CD14-positive monocyte (primary cell): ENCODE measurements around the gene TMEM119. TPM values are rescaled to one million over a fixed set of nuclear protein-coding genes. Genes with fewer than 3 reads are reported as not detected.

Source experiments
- DNase-seq, 3 donors: peaks; one replicate each; pipeline ENCODE4 v3.0.0-alpha.2; 2011 to 2022
- H2AFZ ChIP-seq: 2 replicates; pipeline ENCODE4 v1.6.0; 2012; ENCODE audit warnings: mild to moderate bottlenecking, low read depth, low read length, inconsistent platforms; ENCODE audit not compliant: insufficient read depth, poor library complexity, severe bottlenecking
- H3K27ac ChIP-seq, 2 donors: 1 replicate in 1 of 2; 2 replicates in 1 of 2; pipeline ENCODE4 v1.5.1; 2012 to 2013; ENCODE audit warnings: low read length in 2 of 2, control low read depth in 1 of 2, inconsistent platforms in 1 of 2, low read depth in 1 of 2, mild to moderate bottlenecking in 1 of 2
- H3K27me3 ChIP-seq, 2 donors: one replicate each; pipeline versions ENCODE4 v1.6.0 to v1.6.1; 2011 to 2013; ENCODE audit warnings: low read length in 2 of 2; ENCODE audit not compliant: control insufficient read depth in 2 of 2, insufficient read depth in 2 of 2
- H3K36me3 ChIP-seq, 2 donors: replicated peaks in 1 of 2; 1 replicate in 1 of 2; 2 replicates in 1 of 2; pipeline versions ENCODE4 v1.5.1 to v1.6.1; 2012 to 2013; ENCODE audit warnings: low read length in 2 of 2, control low read depth in 1 of 2, inconsistent platforms in 1 of 2, mild to moderate bottlenecking in 1 of 2; ENCODE audit not compliant: insufficient read depth in 2 of 2, control insufficient read depth in 1 of 2
- H3K4me1 ChIP-seq, 2 donors: 1 replicate in 1 of 2; 2 replicates in 1 of 2; pipeline versions ENCODE4 v1.5.1 to v1.6.1; 2012 to 2013; ENCODE audit warnings: low read length in 2 of 2, control low read depth in 1 of 2, inconsistent platforms in 1 of 2, mild to moderate bottlenecking in 1 of 2, moderate library complexity in 1 of 2; ENCODE audit not compliant: insufficient read depth in 2 of 2, control insufficient read depth in 1 of 2
- H3K4me2 ChIP-seq: replicated peaks from 2 replicates; pipeline ENCODE3; 2012; ENCODE audit warnings: low read length, moderate library complexity, mild to moderate bottlenecking; ENCODE audit not compliant: poor library complexity, severe bottlenecking; ENCODE audit errors: extremely low read depth
- H3K4me3 ChIP-seq, 3 experiments: fragments of 200-600 bp in 1 of 3; sonication (generic) in 1 of 3; replicated peaks in 1 of 3; 1 replicate in 2 of 3; 2 replicates in 1 of 3; pipeline ENCODE4 v1.5.1; 2011 to 2013; ENCODE audit warnings: low read length in 3 of 3, mild to moderate bottlenecking in 3 of 3, control low read depth in 2 of 3, low read depth in 2 of 3, inconsistent platforms in 1 of 3, moderate library complexity in 1 of 3
- H3K79me2 ChIP-seq: 2 replicates; pipeline ENCODE4 v1.6.0; 2012; ENCODE audit warnings: mild to moderate bottlenecking, control low read depth, inconsistent platforms, low read length, moderate library complexity; ENCODE audit not compliant: insufficient read depth
- H3K9ac ChIP-seq: 2 replicates; pipeline ENCODE4 v1.6.0; 2017; ENCODE audit warnings: low read length, mild to moderate bottlenecking; ENCODE audit not compliant: insufficient read depth, poor library complexity, severe bottlenecking
- H3K9me3 ChIP-seq, 2 donors: replicated peaks in 1 of 2; 1 replicate in 1 of 2; 2 replicates in 1 of 2; pipeline versions ENCODE4 v1.5.1 to v1.6.1; 2012 to 2013; ENCODE audit warnings: low read length in 2 of 2, control low read depth in 1 of 2; ENCODE audit not compliant: control insufficient read depth in 1 of 2, insufficient read depth in 1 of 2
- H4K20me1 ChIP-seq: 2 replicates; pipeline ENCODE4 v1.6.0; 2012; ENCODE audit warnings: mild to moderate bottlenecking, low read length, control low read depth, moderate library complexity; ENCODE audit not compliant: insufficient read depth
- H3K27ac Mint-ChIP-seq, 7 donors: one replicate each; pipeline ENCODE4 v1.8.0; 2020; ENCODE audit warnings: mild to moderate bottlenecking in 7 of 7, mixed read lengths in 7 of 7, moderate library complexity in 6 of 7, inconsistent platforms in 2 of 7
- H3K27me3 Mint-ChIP-seq, 3 donors: one replicate each; pipeline ENCODE4 v1.8.0; 2021 to 2022; ENCODE audit warnings: low read depth in 3 of 3, mild to moderate bottlenecking in 3 of 3, mixed read lengths in 3 of 3, moderate library complexity in 3 of 3, inconsistent platforms in 1 of 3
- H3K36me3 Mint-ChIP-seq, 2 donors: one replicate each; pipeline ENCODE4 v1.8.0; 2020; ENCODE audit warnings: mixed read lengths in 2 of 2, inconsistent platforms in 1 of 2, mild to moderate bottlenecking in 1 of 2
- H3K4me1 Mint-ChIP-seq: one replicate; pipeline ENCODE4 v1.8.0; 2020; ENCODE audit warnings: mild to moderate bottlenecking, mixed read lengths
- H3K4me3 Mint-ChIP-seq, 2 donors: one replicate each; pipeline ENCODE4 v1.8.0; 2020; ENCODE audit warnings: mild to moderate bottlenecking in 2 of 2, mixed read lengths in 2 of 2, moderate library complexity in 1 of 2
- H3K9me3 Mint-ChIP-seq, 7 donors: one replicate each; pipeline ENCODE4 v1.8.0; 2020 to 2022; ENCODE audit warnings: mixed read lengths in 7 of 7, mild to moderate bottlenecking in 6 of 7, moderate library complexity in 6 of 7, inconsistent platforms in 2 of 7
- CTCF ChIP-seq: fragments of 200-600 bp; IDR thresholded peaks from one replicate; pipeline ENCODE4 v1.8.0; 2022; ENCODE audit warnings: antibody characterized with exemption, mild to moderate bottlenecking
- WGBS: methylation state at CpG from one replicate; pipeline ENCODE4 v1.1.5; 2013; ENCODE audit warnings: missing lambda C conversion rate; ENCODE audit not compliant: insufficient coverage; 5-methylcytosine and 5-hydroxymethylcytosine counted together
- intact Hi-C, 2 donors: fragments of 100-400 bp; cut with micrococcal nuclease; formaldehyde crosslinking; loops; one replicate each; pipeline versions ENCODE4 v1.15.0 to v1.15.1; 2023
- polyA plus RNA-seq, 3 donors: library from polyadenylated mRNA; depleted of rRNA in 1 of 3; unstranded in 2 of 3; stranded (reverse) in 1 of 3; fragments of 300-500 nt in 2 of 3; fragments of >200 nt in 1 of 3; fragmentation: Illumina TruSeq in 2 of 3; gene quantifications; 1 replicate in 2 of 3; 2 replicates in 1 of 3; pipeline ENCODE4 v1.2.3, GENCODE V29; 2012 to 2021

TMEM119 gene
- polyA plus RNA-seq, 3 donors, result 0.18 to 0.85 (median 0.56) TPM

GRCh38 chr12:108618079-108618952 lies 20.4 kb upstream of the TMEM119 start:
- peaks cover 70% of the 10 kb centered on the region for H4K20me1 ChIP-seq
- Mint-ChIP-seq H3K27ac (peak overlapping the region; percentile 37 to 94 (median 87)), H3K9me3 (peaks cover 8 to 14% (median 9%) of the 10 kb centered on the region in 7 donors), H3K36me3 (peaks cover 57 to 61% of the 10 kb centered on the region in 2 donors), H3K4me1 (peaks cover 50% of the 10 kb centered on the region), H3K27me3 (peaks cover 0 to 2% (median 0%) of the 10 kb centered on the region in 3 donors), H3K4me3 (no peak overlapping the region)
- peak; percentile 99 for TF ChIP-seq CTCF
- 15% methylated on average over 7 of the region's 16 CpGs for WGBS
- peaks cover 19 to 31% of the 10 kb centered on the region in 2 donors for H3K36me3 ChIP-seq
- H3K27ac ChIP-seq, result peak overlapping the region in 1 of 2 donors; percentile 7
- no peak overlapping the region for H3K9ac ChIP-seq
- no peak overlapping the region for H3K4me2 ChIP-seq
- H3K4me1 ChIP-seq, result peaks cover 48 to 60% of the 10 kb centered on the region in 2 donors
- H3K27me3 ChIP-seq, result no peaks in the 10 kb centered on the region
- no peak overlapping the region for H2AFZ ChIP-seq
- H3K79me2 ChIP-seq, result peaks cover 51% of the 10 kb centered on the region
- DNase-seq, result peak; percentile 68 to 77 (median 76)
- H3K4me3 ChIP-seq, result no peak overlapping the region
- peaks cover 7 to 8% of the 10 kb centered on the region in 2 donors for H3K9me3 ChIP-seq
- intact Hi-C loops, result loop anchor here (1.0 to 10.0 kb wide), 3 partner anchors 55 to 476 kb away; partner anchors contain the start of genes ALKBH2 (in 1 of the 2), ISCU (in 1 of the 2) and UNG (in 1 of the 2)

- DNase-seq, result peak; percentile 18 to 84 (median 57)
- peaks cover 0 to 2% (median 0%) of the 10 kb centered on the region in 3 donors for H3K27me3 Mint-ChIP-seq
- peaks cover 8 to 20% of the 10 kb centered on the region in 2 donors for H3K36me3 ChIP-seq
- peaks cover 44% of the 10 kb centered on the region for H3K4me1 Mint-ChIP-seq
- peaks cover 47 to 49% of the 10 kb centered on the region in 2 donors for H3K36me3 Mint-ChIP-seq
- 71% methylated on average over 10 of the region's 14 CpGs for WGBS
- H3K4me1 ChIP-seq, result peaks cover 38 to 49% of the 10 kb centered on the region in 2 donors
- H3K27me3 ChIP-seq, result no peaks in the 10 kb centered on the region
- H3K4me3 Mint-ChIP-seq, result no peak overlapping the region
- no peak overlapping the region for H2AFZ ChIP-seq
- H3K4me3 ChIP-seq, result no peak overlapping the region
- H3K9me3 Mint-ChIP-seq, result peaks cover 8 to 14% (median 9%) of the 10 kb centered on the region in 7 donors
- peaks cover 7 to 8% of the 10 kb centered on the region in 2 donors for H3K9me3 ChIP-seq
- H3K9ac ChIP-seq, result no peak overlapping the region
- H4K20me1 ChIP-seq, result peaks cover 59% of the 10 kb centered on the region
- H3K4me2 ChIP-seq, result no peak overlapping the region
- peaks cover 40% of the 10 kb centered on the region for H3K79me2 ChIP-seq
- no peak for TF ChIP-seq CTCF
- H3K27ac ChIP-seq, result peak overlapping the region in 1 of 2 donors; percentile 52
- peak overlapping the region; percentile 67 to 94 (median 85) for H3K27ac Mint-ChIP-seq
- intact Hi-C loops, result loop anchor here in 1 of 2 donors (10.0 kb wide), 1 partner anchor 478 kb away; the partner anchor contains the start of genes ALKBH2 and UNG
Observed at GRCh38 chr12:108616941-108617858, 19.3 kb upstream of the TMEM119 start.
